Measurements from ENCODE around the gene TRAF3.

DNA sequence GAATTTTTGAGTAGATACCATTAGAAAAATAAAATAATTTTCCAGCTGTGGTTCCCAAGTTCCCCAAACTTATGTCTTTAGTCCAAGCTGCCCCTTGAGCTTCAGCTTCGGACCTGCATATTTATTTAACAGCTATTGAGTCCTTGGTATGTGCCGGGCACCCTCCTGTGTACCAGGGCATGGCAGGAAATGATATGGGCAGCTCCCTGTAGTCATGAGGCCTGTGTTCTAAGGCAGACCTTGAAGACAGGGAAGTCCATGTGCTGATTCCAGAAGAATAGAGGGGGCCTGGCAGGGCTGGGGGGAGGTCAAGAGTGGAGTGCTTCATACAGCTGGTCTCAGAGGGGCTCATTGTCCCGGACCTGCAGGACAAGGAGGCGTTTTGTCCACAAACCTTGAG, 29.2 kb downstream of the TRAF3 start:
- no peak for TF ChIP-seq POLR2AphosphoS5 (IDR thresholded peaks at IDR 0.05; ENCODE audit: insufficient read depth in 1 of 2, low read depth in 1 of 2)
- TF ChIP-seq, protein P1, sequence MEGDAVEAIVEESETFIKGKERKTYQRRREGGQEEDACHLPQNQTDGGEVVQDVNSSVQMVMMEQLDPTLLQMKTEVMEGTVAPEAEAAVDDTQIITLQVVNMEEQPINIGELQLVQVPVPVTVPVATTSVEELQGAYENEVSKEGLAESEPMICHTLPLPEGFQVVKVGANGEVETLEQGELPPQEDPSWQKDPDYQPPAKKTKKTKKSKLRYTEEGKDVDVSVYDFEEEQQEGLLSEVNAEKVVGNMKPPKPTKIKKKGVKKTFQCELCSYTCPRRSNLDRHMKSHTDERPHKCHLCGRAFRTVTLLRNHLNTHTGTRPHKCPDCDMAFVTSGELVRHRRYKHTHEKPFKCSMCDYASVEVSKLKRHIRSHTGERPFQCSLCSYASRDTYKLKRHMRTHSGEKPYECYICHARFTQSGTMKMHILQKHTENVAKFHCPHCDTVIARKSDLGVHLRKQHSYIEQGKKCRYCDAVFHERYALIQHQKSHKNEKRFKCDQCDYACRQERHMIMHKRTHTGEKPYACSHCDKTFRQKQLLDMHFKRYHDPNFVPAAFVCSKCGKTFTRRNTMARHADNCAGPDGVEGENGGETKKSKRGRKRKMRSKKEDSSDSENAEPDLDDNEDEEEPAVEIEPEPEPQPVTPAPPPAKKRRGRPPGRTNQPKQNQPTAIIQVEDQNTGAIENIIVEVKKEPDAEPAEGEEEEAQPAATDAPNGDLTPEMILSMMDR (IDR thresholded peaks at IDR 0.05) = no peak
